COR-L47 (cell line): ENCODE data around the gene COL27A1.
A peak's percentile ranks its signal among the peaks of the same experiment; 100 is the strongest.

ENCODE experiments used
- DNase-seq: peaks from one replicate; lab custom pipeline; 2025; lab: John Stamatoyannopoulos, UW

The COL27A1 gene

GRCh38 chr9:114272739-114273431, 117.5 kb downstream of the COL27A1 start:
- no peak for DNase-seq

DNA sequence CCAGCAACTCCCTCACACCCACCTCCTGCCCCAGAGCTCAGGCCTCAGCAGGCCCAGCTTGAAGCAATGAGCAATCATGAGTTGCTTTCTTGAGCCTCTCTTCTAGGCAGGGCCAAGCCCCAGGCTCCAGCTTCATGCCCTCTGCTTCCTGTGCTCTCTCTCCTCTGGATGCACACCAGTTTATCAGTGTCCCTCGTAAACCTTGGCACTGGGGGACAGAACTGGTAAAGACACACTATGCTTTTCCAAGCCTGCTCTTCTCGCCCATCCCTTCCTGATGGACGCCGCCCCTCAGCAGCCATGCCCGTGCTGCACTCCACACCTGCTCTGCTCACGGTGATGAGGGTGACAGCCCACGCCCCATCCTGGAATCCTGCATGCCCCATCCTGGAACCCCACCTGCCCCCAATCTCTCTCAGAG, 118.1 kb downstream of the COL27A1 start:
- no peak for DNase-seq

DNA sequence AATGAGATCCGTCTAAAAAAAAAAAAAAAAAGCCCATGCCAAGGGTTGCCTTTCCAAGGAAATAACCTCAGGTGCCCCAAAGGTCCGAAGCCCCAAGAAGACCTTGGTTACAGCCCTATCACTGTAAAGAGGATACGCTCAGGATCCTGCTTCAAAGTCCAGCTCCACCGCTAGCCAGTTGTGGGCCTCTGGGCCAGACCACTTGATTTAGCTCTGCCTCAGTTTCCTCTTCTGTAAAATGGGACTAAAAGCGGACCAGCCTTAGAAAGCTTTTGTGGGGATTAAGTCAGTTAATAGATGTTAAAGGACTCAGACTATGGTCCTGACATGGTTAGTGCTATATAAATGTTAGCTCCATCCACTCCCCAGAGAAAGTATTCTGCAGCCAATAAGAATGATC, 118.9 kb downstream of the COL27A1 start:
- no peak for DNase-seq

DNA sequence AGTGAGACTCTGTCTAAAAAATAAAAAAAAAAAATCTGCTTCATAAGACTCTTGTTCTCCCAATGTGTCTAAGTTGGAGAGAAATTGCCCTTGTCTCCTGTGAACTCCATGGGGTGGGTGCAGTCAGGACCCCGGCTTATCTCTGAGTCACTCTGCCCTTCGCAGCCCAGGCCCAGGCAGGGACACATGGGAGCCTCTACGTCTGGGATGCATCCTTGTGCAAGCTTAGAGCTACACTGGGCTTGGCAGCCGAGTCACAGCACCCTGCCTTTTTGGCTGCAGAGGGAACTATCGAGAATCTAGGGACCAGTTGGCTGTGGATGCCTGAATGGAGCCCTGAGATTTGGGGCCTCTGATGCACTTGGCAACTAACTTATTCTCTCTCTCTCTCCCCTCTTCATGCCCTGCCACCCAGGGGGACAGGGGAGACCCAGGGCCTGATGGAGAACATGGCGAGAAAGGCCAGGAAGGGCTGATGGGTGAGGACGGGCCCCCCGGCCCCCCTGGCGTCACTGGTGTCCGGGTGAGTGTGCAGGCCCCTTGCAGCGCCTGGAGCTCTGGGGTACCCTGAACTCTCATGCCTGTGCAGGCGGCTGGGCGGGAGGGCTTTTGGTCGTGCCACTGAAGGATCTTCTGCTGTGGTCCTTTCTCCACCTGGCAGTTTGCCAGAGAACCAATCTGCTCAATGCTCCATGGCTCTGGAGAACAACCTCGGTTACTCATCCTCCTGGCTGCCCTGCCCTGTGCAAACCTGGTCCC, 120.1 kb downstream of the COL27A1 start:
- no peak for DNase-seq

- no peak for DNase-seq
These were observed 121.8 kb downstream of the COL27A1 start for GRCh38 chr9:114276908-114277821.

GRCh38 chr9:114278356-114278755, 123.0 kb downstream of the COL27A1 start:
- no peak for DNase-seq

- no peak for DNase-seq
These were observed 123.7 kb downstream of the COL27A1 start for GRCh38 chr9:114278881-114279570.

GRCh38 chr9:114279693-114280092, 124.4 kb downstream of the COL27A1 start:
- DNase-seq: no peak

DNA sequence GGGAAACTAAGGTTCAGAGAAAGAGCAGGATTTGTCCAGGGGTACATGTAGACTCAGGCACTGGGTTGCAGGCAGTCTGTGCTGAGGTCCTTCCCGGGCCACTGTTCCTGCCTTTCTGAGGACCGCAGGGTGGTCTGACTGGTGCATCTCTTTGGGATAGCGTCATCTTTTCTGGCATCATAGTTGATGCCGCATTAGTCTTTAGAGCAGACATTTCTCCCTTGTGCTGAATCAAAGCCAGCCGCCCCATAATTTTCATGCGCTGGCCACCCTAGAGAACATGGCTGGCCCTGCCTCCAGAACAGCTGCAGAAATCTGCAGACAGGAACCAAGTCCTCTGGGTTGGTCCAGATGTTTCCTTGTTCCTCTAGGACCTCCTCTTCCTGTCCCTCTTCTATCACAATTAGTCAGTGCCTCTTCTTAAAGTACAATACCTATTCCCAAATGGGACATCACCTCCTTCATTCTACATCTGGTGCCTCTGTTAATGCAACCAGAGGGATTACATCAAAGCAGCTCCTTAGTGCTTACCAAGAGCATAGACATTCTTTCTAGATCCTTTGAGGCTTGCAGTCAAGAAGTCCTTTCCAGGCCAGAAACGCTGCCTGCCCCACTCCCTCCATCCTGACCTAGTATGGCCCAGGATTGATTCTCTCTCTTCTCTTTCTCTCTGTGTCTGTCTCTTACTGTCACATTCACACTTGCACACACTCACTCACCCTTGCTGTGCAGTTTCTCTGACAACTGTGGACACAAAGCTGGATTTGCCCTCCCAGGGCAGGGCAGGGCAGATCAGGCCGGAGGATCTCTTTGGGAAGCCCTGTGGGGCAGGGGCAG, 125.5 kb downstream of the COL27A1 start:
- no peak for DNase-seq

DNA sequence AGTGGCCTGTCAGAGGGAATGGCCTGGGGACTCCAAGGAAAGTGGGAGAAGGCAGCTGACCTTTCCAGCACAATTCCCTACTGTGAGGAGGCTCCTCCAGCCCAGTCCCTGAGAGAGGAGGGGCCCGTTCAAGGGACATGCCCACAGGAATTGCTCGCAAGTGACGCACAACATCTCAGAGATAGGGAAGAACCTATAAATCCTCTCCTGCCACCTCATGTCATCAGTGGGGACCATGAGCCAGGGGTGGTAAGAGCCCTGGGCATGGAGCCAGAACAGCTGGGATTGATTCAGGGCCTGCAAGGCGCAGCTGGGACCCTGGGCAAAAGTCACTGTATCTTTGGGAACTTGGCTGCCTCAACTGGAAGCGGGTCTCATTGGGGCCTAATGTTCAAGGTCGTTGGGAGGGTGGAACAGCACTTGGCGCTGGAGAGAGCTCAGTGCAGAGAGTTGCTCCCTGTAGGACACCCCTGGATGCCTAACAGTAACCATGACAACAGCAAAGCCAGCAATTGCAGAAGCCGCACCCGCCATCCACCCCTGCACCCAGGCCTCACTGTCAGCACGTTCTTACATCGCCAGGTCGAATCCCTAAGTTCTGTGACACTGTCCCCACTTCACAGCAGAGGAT, 126.3 kb downstream of the COL27A1 start:
- DNase-seq: peak; percentile 18

GRCh38 chr9:114282104-114282485, 126.8 kb downstream of the COL27A1 start:
- DNase-seq: no peak

GRCh38 chr9:114282507-114282906, 127.2 kb downstream of the COL27A1 start:
- no peak for DNase-seq

GRCh38 chr9:114282926-114283325, 127.6 kb downstream of the COL27A1 start:
- DNase-seq: no peak

GRCh38 chr9:114283551-114284111, 128.3 kb downstream of the COL27A1 start:
- no peak for DNase-seq

DNA sequence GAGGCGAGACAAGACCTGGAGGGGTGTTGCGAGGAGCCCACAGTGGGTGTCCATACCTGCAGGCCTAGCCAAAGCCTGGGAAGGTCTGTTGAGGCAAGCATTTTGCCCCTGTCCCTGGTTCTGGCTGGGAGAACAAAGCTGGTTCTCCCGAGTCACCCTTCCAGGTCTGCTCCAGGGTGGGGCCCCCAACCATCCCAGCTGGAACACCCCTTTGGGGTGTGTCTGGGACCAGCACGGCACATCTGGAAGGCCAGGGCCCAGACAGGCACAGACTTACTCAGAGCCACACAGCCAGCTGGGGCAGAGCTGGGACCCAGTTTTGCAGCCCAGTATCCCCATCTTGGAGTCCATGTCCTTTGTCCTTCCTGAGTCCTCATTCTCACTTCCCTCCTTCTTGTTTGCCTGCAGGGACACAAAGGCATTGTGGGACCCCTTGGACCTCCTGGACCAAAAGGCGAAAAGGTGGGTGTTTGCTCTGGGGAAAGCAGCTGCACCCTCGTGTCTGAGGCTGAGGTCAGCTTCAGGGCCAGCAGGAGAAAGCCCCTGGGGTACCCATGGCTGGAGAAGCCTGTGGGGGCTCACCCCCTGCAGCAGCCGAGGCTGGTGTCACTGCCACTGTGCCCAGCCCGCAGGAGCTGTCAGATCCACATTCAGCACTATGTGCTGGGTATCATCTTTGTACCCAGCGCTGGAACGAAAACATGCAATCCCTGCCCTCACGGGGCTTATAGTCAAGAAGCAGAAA, 129.2 kb downstream of the COL27A1 start:
- DNase-seq: no peak

GRCh38 chr9:114285166-114285867, 130.0 kb downstream of the COL27A1 start:
- no peak for DNase-seq

- DNase-seq: no peak
These were observed 130.9 kb downstream of the COL27A1 start for GRCh38 chr9:114286146-114286679.

- DNase-seq: no peak
These were observed 131.8 kb downstream of the COL27A1 start for GRCh38 chr9:114287001-114287762.
